GM12865 (cell line): Measurements from ENCODE around the gene PHOSPHO2.

Source experiments
- DNase-seq: peaks from one replicate; pipeline ENCODE4 v3.0.0; 2010; ENCODE audit warnings: low read depth
- H3K4me3 ChIP-seq: 2 replicates; pipeline ENCODE4 v1.5.1; 2011; ENCODE audit warnings: mild to moderate bottlenecking, low read depth, low read length, control low read depth
- TF ChIP-seq, protein P1 (sequence below): IDR thresholded peaks from 2 replicates; pipeline ENCODE4 v1.5.1; 2011; ENCODE audit warnings: low read length, control low read depth, low read depth, inconsistent platforms; ENCODE audit not compliant: insufficient read depth; ENCODE audit errors: missing control alignments

Gene PHOSPHO2

GRCh38 chr2:169739351-169739750 is 45.1 kb downstream of the PHOSPHO2 start:
- TF ChIP-seq, protein P1, sequence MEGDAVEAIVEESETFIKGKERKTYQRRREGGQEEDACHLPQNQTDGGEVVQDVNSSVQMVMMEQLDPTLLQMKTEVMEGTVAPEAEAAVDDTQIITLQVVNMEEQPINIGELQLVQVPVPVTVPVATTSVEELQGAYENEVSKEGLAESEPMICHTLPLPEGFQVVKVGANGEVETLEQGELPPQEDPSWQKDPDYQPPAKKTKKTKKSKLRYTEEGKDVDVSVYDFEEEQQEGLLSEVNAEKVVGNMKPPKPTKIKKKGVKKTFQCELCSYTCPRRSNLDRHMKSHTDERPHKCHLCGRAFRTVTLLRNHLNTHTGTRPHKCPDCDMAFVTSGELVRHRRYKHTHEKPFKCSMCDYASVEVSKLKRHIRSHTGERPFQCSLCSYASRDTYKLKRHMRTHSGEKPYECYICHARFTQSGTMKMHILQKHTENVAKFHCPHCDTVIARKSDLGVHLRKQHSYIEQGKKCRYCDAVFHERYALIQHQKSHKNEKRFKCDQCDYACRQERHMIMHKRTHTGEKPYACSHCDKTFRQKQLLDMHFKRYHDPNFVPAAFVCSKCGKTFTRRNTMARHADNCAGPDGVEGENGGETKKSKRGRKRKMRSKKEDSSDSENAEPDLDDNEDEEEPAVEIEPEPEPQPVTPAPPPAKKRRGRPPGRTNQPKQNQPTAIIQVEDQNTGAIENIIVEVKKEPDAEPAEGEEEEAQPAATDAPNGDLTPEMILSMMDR, result no peak
- no peak for DNase-seq
- H3K4me3 ChIP-seq, result no peak overlapping the region

DNA sequence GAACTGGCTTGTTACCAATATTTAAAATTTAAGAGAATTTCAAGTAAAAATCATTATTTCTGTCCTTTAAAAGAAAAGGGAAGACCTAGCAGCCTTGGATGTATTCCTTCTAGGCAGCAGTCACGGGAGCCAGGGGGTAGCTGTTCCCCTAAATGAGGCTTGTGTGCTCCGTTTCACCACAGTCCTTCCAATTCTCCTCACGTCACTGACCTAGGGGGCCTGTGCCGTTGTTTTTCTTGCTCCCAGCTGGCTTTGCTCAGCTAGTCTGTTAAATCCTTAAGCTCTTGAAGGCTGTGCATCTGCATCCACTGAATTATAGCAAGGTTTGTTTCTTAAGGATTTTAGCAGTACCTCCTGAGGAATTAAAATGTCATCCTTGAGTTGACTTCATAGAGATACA is 49.3 kb downstream of the PHOSPHO2 start:
- H3K4me3 ChIP-seq, result no peak overlapping the region
- TF ChIP-seq, protein P1, result no peak
- no peak for DNase-seq

DNA sequence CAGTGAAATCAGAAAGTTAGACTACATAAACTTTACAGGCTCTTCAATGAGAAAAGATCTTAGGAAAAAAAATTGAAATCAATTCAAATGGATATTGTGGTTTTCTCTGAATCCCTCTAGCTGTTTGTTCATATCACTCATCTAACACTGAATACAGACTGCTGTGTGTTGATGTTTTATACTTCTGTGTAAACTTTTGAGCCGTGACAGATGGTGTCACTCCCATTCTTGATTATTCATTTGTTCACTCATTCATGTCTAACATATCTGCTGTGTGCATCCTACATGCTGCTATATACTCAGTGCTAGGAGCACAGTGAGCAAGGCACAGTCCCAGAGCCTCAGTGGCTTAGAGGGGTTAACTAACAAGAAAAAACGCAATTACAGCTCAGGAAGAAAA is 52.0 kb downstream of the PHOSPHO2 start:
- H3K4me3 ChIP-seq, result no peak overlapping the region
- TF ChIP-seq, protein P1, result no peak
- DNase-seq, result no peak

DNA sequence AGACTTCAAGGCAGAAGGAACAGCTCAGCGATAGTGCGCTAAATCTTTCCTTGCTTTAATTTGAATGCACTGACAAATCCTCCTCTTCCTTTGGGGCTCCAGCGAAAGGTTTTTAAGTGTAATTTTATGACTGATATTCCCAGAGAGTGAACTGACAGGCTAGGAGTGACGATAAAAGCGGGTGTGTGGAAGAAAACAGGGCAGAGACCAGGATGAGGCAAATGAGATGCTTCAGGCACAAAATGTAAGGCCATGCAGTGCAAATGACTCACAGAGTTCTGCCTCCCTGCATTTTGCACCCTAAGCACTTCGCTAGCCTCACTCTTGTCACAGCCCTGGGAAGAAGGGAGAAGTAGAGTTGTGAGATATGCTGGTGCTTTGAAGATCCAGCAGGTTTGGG is 54.0 kb downstream of the PHOSPHO2 start:
- TF ChIP-seq, protein P1, result no peak
- DNase-seq, result no peak
- H3K4me3 ChIP-seq, result no peak overlapping the region
